GM19372 (cell line): ENCODE data around the gene CAMKV.
"Not testable (repeated sequence)": the region's sequence is repeated elsewhere in the genome, so short reads cannot be mapped to it uniquely, and the experiment has no call there.

ENCODE experiments used
- ATAC-seq: cut with Tn5 transposase; IDR thresholded peaks from one replicate; pipeline ENCODE4 v1.9.1; 2021; ENCODE audit warnings: mild to moderate bottlenecking, low read depth, moderate library complexity; ENCODE audit not compliant: unreplicated experiment

Gene CAMKV

GRCh38 chr3:49869525-49870126 is at the start of gene CAMKV:
Gene CAMKV, minus strand, starts transcription at chr3:49869906. Its CDS starts 7,518 bp downstream, at chr3:49862388.
- ATAC-seq, result no peak

GRCh38 chr3:49917806-49918590 is 48.3 kb upstream of the CAMKV start:
- not testable (repeated sequence) for ATAC-seq

- no peak for ATAC-seq
Measured at GRCh38 chr3:49916686-49917085, 47.0 kb upstream of the CAMKV start.

- no peak for ATAC-seq
Measured at GRCh38 chr3:49914906-49915305, 45.2 kb upstream of the CAMKV start.

GRCh38 chr3:49912881-49913281 is 43.2 kb upstream of the CAMKV start:
- no peak for ATAC-seq

- ATAC-seq, result no peak
Measured at GRCh38 chr3:49911611-49912010, 41.9 kb upstream of the CAMKV start.

GRCh38 chr3:49911124-49911420 is 41.4 kb upstream of the CAMKV start:
- no peak for ATAC-seq

- ATAC-seq, result no peak
Measured at GRCh38 chr3:49910409-49911123, 40.9 kb upstream of the CAMKV start.

- no peak for ATAC-seq
Measured at GRCh38 chr3:49908373-49909199, 38.9 kb upstream of the CAMKV start.

- ATAC-seq, result no peak
Measured at GRCh38 chr3:49906073-49906743, 36.5 kb upstream of the CAMKV start.

GRCh38 chr3:49904448-49904847 is 34.7 kb upstream of the CAMKV start:
- ATAC-seq, result not testable (repeated sequence)

- peak; percentile 71 for ATAC-seq
Measured at GRCh38 chr3:49903451-49904424, 34.0 kb upstream of the CAMKV start, which contains the start of gene MST1R. Gene MST1R, minus strand, starts transcription at chr3:49903873. Its CDS starts 264 bp downstream, at chr3:49903609.

- no peak for ATAC-seq
Measured at GRCh38 chr3:49902511-49903345, 33.0 kb upstream of the CAMKV start.

GRCh38 chr3:49901366-49902339 is 31.9 kb upstream of the CAMKV start:
- no peak for ATAC-seq

- ATAC-seq, result no peak
Measured at GRCh38 chr3:49900491-49901153, 30.9 kb upstream of the CAMKV start.

GRCh38 chr3:49899815-49900214 is 30.1 kb upstream of the CAMKV start:
- ATAC-seq, result no peak
